Measurements from ENCODE around the gene PGM1. TPM values are rescaled to one million over a fixed set of nuclear protein-coding genes. Genes with fewer than 3 reads are reported as not detected.

Gene PGM1
- total and polyA plus RNA-seq, 10 of the 15 experiments (the other 5 are each of a cell fraction or from before 2014, with no cell fraction given) = 22.5 to 72.6 (median 50.8) TPM

GRCh38 chr1:63593303-63593885 lies at the start of gene PGM1 (continued):
- 0 out of 2 replicates have a peak, but pooled peaks have one; percentile 14 for TF ChIP-seq BCL11A (IDR thresholded peaks at IDR 0.05; ENCODE audit: low read depth, low read length)
- peak; percentile 9 to 81; a peak in 2 of 4 replicates for TF ChIP-seq BHLHE40 (IDR thresholded peaks at IDR 0.05; ENCODE audit: borderline replicate concordance in 1 of 2, low read depth in 2 of 2, low read length in 1 of 2)
- peak; percentile 22; the same call in 1 of the 2 replicates for TF ChIP-seq RUNX3 (IDR thresholded peaks at IDR 0.05; ENCODE audit: low read length)
- no peak for TF ChIP-seq E4F1 (IDR thresholded peaks at IDR 0.05; ENCODE audit: borderline replicate concordance, partially characterized antibody)
- no peak for TF ChIP-seq ZNF274 (IDR thresholded peaks at IDR 0.05; ENCODE audit: insufficient read depth, insufficient read length)
- no peak for TF ChIP-seq ETV6 (conservative IDR thresholded peaks at IDR 0.05 in 1 of 2, IDR thresholded peaks at IDR 0.05 in 1 of 2; ENCODE audit: borderline replicate concordance in 1 of 2, low read depth in 1 of 2)
- TF ChIP-seq TAF1 (IDR thresholded peaks at IDR 0.05; ENCODE audit: borderline replicate concordance, low read depth, low read length) = no peak
- TF ChIP-seq BRCA1 (IDR thresholded peaks at IDR 0.05; ENCODE audit: low read depth, low read length) = no peak
- 0 out of 2 replicates have a peak, but pooled peaks have one; percentile 10 for TF ChIP-seq ELK1 (IDR thresholded peaks at IDR 0.05; ENCODE audit: low read depth, low read length)

Measured in GM12878 (cell line).